Activated T-helper 2 cell treated with anti-CD3 and anti-CD28 coated beads, Interferon-gamma antibody, Interleukin-2, Interleukin-4, amounts not matched to agents 10 μg/mL and 5 μg/mL and 100 μg/mL, durations not matched to agents 14 hours and 24 hours and 36 hours (primary cell): ENCODE results near the gene GPR152. TPM values are rescaled to one million over a fixed set of nuclear protein-coding genes. Genes with fewer than 3 reads are reported as not detected.
A peak's percentile ranks its signal among the peaks of the same experiment; 100 is the strongest.

ENCODE experiments used
- DNase-seq: peaks from one replicate; pipeline ENCODE4 v3.0.0; 2021; ENCODE audit warnings: low spot score
- H3K27ac Mint-ChIP-seq: one replicate; pipeline ENCODE4 v1.8.0; 2021; ENCODE audit warnings: mixed read lengths
- H3K27me3 Mint-ChIP-seq: one replicate; pipeline ENCODE4 v1.8.0; 2021; ENCODE audit warnings: low read depth, mixed read lengths
- H3K36me3 Mint-ChIP-seq: one replicate; pipeline ENCODE4 v1.8.0; 2021; ENCODE audit warnings: low read depth, mixed read lengths
- H3K4me1 Mint-ChIP-seq: one replicate; pipeline ENCODE4 v1.8.0; 2021; ENCODE audit warnings: low read depth, mixed read lengths
- H3K4me3 Mint-ChIP-seq: one replicate; pipeline ENCODE4 v1.8.0; 2021; ENCODE audit warnings: low read depth, mild to moderate bottlenecking, moderate library complexity, mixed read lengths
- H3K9me3 Mint-ChIP-seq: one replicate; pipeline ENCODE4 v1.8.0; 2021; ENCODE audit warnings: mixed read lengths
- intact Hi-C: fragments of 100-400 bp; cut with micrococcal nuclease; formaldehyde crosslinking; loops from one replicate; pipeline ENCODE4 v1.15.1; 2023
- total RNA-seq: library from RNA; stranded (reverse); gene quantifications from 2 replicates; pipeline ENCODE4 v1.2.3, GENCODE V29; 2022

GPR152 gene
- total RNA-seq, 1 donor from 2014 or later: not detected

- Mint-ChIP-seq H3K36me3 (no peaks in the 10 kb centered on the region), H3K27me3 (no peaks in the 10 kb centered on the region), H3K27ac (no peak overlapping the region), H3K9me3 (no peaks in the 10 kb centered on the region), H3K4me1 (peaks cover 15% of the 10 kb centered on the region), H3K4me3 (no peak overlapping the region)
- no peak for DNase-seq
- intact Hi-C loops: no loop called here
Observed at GRCh38 chr11:67450796-67451657, 1.5 kb downstream of the GPR152 start.

GRCh38 chr11:67449116-67449844, 3.2 kb downstream of the GPR152 start:
- Mint-ChIP-seq H3K4me1 (peaks cover 28% of the 10 kb centered on the region), H3K27me3 (no peaks in the 10 kb centered on the region), H3K27ac (peak overlapping the region; percentile 9), H3K4me3 (no peak overlapping the region), H3K9me3 (no peaks in the 10 kb centered on the region), H3K36me3 (no peaks in the 10 kb centered on the region)
- no peak for DNase-seq
- intact Hi-C loops: no loop called here

GRCh38 chr11:67448220-67448609, 4.3 kb downstream of the GPR152 start:
- Mint-ChIP-seq H3K36me3 (no peaks in the 10 kb centered on the region), H3K9me3 (no peaks in the 10 kb centered on the region), H3K4me3 (no peak overlapping the region), H3K27me3 (no peaks in the 10 kb centered on the region), H3K27ac (peak overlapping the region; percentile 8), H3K4me1 (peaks cover 31% of the 10 kb centered on the region)
- intact Hi-C loops: no loop called here
- DNase-seq: no peak

GRCh38 chr11:67445515-67445914, 7.0 kb downstream of the GPR152 start:
- Mint-ChIP-seq H3K36me3 (no peaks in the 10 kb centered on the region), H3K4me1 (peaks cover 41% of the 10 kb centered on the region), H3K27ac (peak overlapping the region; percentile 70), H3K9me3 (no peaks in the 10 kb centered on the region), H3K4me3 (peak overlapping the region; percentile 76), H3K27me3 (no peaks in the 10 kb centered on the region)
- DNase-seq: no peak
- intact Hi-C loops: no loop called here

- Mint-ChIP-seq H3K27ac (peak overlapping the region; percentile 89), H3K4me1 (peaks cover 48% of the 10 kb centered on the region), H3K4me3 (peak overlapping the region; percentile 78), H3K27me3 (no peaks in the 10 kb centered on the region), H3K36me3 (peaks cover 20% of the 10 kb centered on the region), H3K9me3 (no peaks in the 10 kb centered on the region)
- DNase-seq: no peak
- intact Hi-C loops: loop anchor here (2.0 kb wide), 1 partner anchor 14 kb away; the partner anchor contains the start of gene RPS6KB2
Observed at GRCh38 chr11:67442504-67443404, 9.8 kb downstream of the GPR152 start.

GRCh38 chr11:67441731-67442351, 10.7 kb downstream of the GPR152 start:
- H3K9me3 Mint-ChIP-seq: no peaks in the 10 kb centered on the region
- peak overlapping the region; percentile 78 for H3K4me3 Mint-ChIP-seq
- peaks cover 26% of the 10 kb centered on the region for H3K36me3 Mint-ChIP-seq
- H3K4me1 Mint-ChIP-seq: peaks cover 45% of the 10 kb centered on the region
- no peaks in the 10 kb centered on the region for H3K27me3 Mint-ChIP-seq
- intact Hi-C loops: loop anchor here (2.0 kb wide), 1 partner anchor 13 kb away; the partner anchor contains the start of gene RPS6KB2
- peak overlapping the region; percentile 55 for H3K27ac Mint-ChIP-seq
- no peak for DNase-seq

- H3K36me3 Mint-ChIP-seq: peaks cover 32% of the 10 kb centered on the region
- DNase-seq: no peak
- H3K27ac Mint-ChIP-seq: peak overlapping the region; percentile 67
- intact Hi-C loops: no loop called here
- H3K4me3 Mint-ChIP-seq: no peak overlapping the region
- H3K4me1 Mint-ChIP-seq: peaks cover 46% of the 10 kb centered on the region
- no peaks in the 10 kb centered on the region for H3K27me3 Mint-ChIP-seq
- H3K9me3 Mint-ChIP-seq: no peaks in the 10 kb centered on the region
Observed at GRCh38 chr11:67441098-67441563, 11.4 kb downstream of the GPR152 start.

GRCh38 chr11:67440229-67441097, 12.1 kb downstream of the GPR152 start:
- Mint-ChIP-seq H3K27ac (peak overlapping the region; percentile 93), H3K4me3 (peak overlapping the region; percentile 94), H3K9me3 (no peaks in the 10 kb centered on the region), H3K36me3 (peaks cover 37% of the 10 kb centered on the region), H3K4me1 (peaks cover 40% of the 10 kb centered on the region), H3K27me3 (no peaks in the 10 kb centered on the region)
- no peak for DNase-seq
- intact Hi-C loops: no loop called here

GRCh38 chr11:67439321-67440228, 13.0 kb downstream of the GPR152 start:
- Mint-ChIP-seq H3K4me3 (peak overlapping the region; percentile 94), H3K27ac (peak overlapping the region; percentile 95), H3K4me1 (peaks cover 37% of the 10 kb centered on the region), H3K36me3 (peaks cover 42% of the 10 kb centered on the region), H3K9me3 (no peaks in the 10 kb centered on the region), H3K27me3 (no peaks in the 10 kb centered on the region)
- intact Hi-C loops: loop anchor here (2.0 kb wide), 2 partner anchors 29 to 45 kb away; partner anchors contain the start of gene TMEM134
- no peak for DNase-seq

- Mint-ChIP-seq H3K36me3 (peaks cover 46% of the 10 kb centered on the region), H3K9me3 (no peaks in the 10 kb centered on the region)
Observed at GRCh38 chr11:67438158-67438902, 14.2 kb downstream of the GPR152 start.

More at GRCh38 chr11:67438158-67438902, 14.2 kb downstream of the GPR152 start:
- peaks cover 36% of the 10 kb centered on the region for H3K4me1 Mint-ChIP-seq
- peak; percentile 77 for DNase-seq
- H3K27ac Mint-ChIP-seq: peak overlapping the region; percentile 95
- H3K4me3 Mint-ChIP-seq: peak overlapping the region; percentile 94
- no peaks in the 10 kb centered on the region for H3K27me3 Mint-ChIP-seq
- intact Hi-C loops: loop anchor here (2.0 kb wide), 2 partner anchors 30 to 46 kb away; partner anchors contain the start of gene TMEM134
